ENCODE measurements around the gene EIF3I. TPM values are rescaled to one million over a fixed set of nuclear protein-coding genes. Genes with fewer than 3 reads are reported as not detected.

EIF3I gene
- total and polyA plus RNA-seq, 2 of the 13 experiments (the other 11 are each of a cell fraction or from before 2014, with no cell fraction given), result 210 to 223 TPM

- TF ChIP-seq ZBTB3 (CRISPR knock-in tag; IDR thresholded peaks at IDR 0.05; ENCODE audit: borderline replicate concordance, low read depth) (0 out of 2 replicates have a peak, but pooled peaks have one; percentile 43), RNF219 (CRISPR knock-in tag; IDR thresholded peaks at IDR 0.05) (no peak), PHF20 (CRISPR knock-in tag; IDR thresholded peaks at IDR 0.05) (peak; percentile 84), ZNF446 (CRISPR knock-in tag; IDR thresholded peaks at IDR 0.05) (peak; percentile 83; the same call in 1 of the 2 replicates), POLR2G (IDR thresholded peaks at IDR 0.05; ENCODE audit: low read depth, low read length) (peak; percentile 95), ZNF281 (CRISPR knock-in tag; IDR thresholded peaks at IDR 0.05; ENCODE audit: borderline replicate concordance) (no peak), HES4 (CRISPR knock-in tag; IDR thresholded peaks at IDR 0.05; ENCODE audit: borderline replicate concordance) (peak; percentile 93), ZBTB10 (CRISPR knock-in tag; IDR thresholded peaks at IDR 0.05; ENCODE audit: borderline replicate concordance) (peak; percentile 38), TCF7L2 (IDR thresholded peaks at IDR 0.05; ENCODE audit: low read depth, low read length) (no peak), KDM2A (CRISPR knock-in tag; IDR thresholded peaks at IDR 0.05; ENCODE audit: borderline replicate concordance, low read depth) (peak; percentile 94), ZFP82 (CRISPR knock-in tag; IDR thresholded peaks at IDR 0.05; ENCODE audit: borderline replicate concordance) (0 out of 2 replicates have a peak, but pooled peaks have one; percentile 83), GABPB1 (CRISPR knock-in tag; IDR thresholded peaks at IDR 0.05) (peak; percentile 94), ZNF383 (CRISPR knock-in tag; IDR thresholded peaks at IDR 0.05; ENCODE audit: borderline replicate concordance) (no peak), AFF4 (CRISPR knock-in tag; IDR thresholded peaks at IDR 0.05) (no peak)
These were observed 42.6 kb upstream of the EIF3I start, which contains the start of gene TXLNA (continued) for GRCh38 chr1:32179443-32180185.

Data from HepG2 (cell line).